ENCODE measurements around the gene NXPH1. TPM values are rescaled to one million over a fixed set of nuclear protein-coding genes. Genes with fewer than 3 reads are reported as not detected.

Gene NXPH1
- total and polyA plus RNA-seq, 9 of the 15 experiments (the other 6 are each of a cell fraction or from before 2014, with no cell fraction given) = 0.16 TPM; not detected in 8

DNA sequence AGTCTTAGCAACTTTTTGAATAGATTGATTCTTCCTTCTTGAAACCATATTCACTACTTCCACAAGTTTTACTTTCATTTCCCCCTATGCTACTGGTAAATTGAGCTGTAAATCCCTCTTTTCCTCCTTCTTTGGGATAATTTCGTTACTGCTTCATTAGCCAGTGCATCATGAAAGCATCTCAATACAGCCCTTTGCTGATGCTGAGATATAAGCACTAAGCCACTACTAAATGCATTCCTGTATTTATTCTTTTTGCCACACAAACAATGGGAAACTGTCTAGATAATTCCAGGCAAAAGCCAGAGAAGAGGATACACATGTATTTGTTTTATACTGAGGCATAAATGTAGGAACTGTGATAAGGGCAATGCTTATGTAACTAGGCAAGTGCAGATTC is 313.9 kb downstream of the NXPH1 start:
- H3K27me3 ChIP-seq (ENCODE audit: control insufficient read depth in 2 of 2, insufficient read depth in 2 of 2, low read length in 2 of 2) = no peaks in the 10 kb centered on the region
- WGBS (ENCODE audit: insufficient coverage, low coverage, missing lambda C conversion rate) = 0% methylated on average over 1 of the region's 1 CpG
- H3K27ac ChIP-seq (ENCODE audit: extremely low read depth, low read depth, low read length) = no peak overlapping the region
- H3K9me3 ChIP-seq (replicated peaks; ENCODE audit: control insufficient read depth, insufficient read depth, low read depth, low read length) = no peaks in the 10 kb centered on the region
- H3K9ac ChIP-seq (ENCODE audit: insufficient read depth in 1 of 2, low read depth in 2 of 2, low read length in 2 of 2) = no peak overlapping the region
- H3K36me3 ChIP-seq (ENCODE audit: control insufficient read depth, insufficient read depth, low read length) = no peaks in the 10 kb centered on the region
- no peaks in the 10 kb centered on the region for H3K9me1 ChIP-seq (ENCODE audit: control insufficient read depth, insufficient read depth, low read length)
- ChIA-PET CTCF (ENCODE audit: low intra/inter-chr PET ratio) (no interaction called here), POLR2A (no interaction called here)
- intact Hi-C loops (cut with micrococcal nuclease) = no loop called here
- no peaks in the 10 kb centered on the region for H3K79me2 ChIP-seq (ENCODE audit: control insufficient read depth, insufficient read depth, low read length)
- TF ChIP-seq ZBTB17 (CRISPR knock-in tag; IDR thresholded peaks at IDR 0.05) (no peak), FOXJ2 (tag; IDR thresholded peaks at IDR 0.05) (no peak), DDX20 (tag; IDR thresholded peaks at IDR 0.05; ENCODE audit: low read depth) (no peak), CREB3L1 (IDR thresholded peaks at IDR 0.05; ENCODE audit: borderline replicate concordance, low read depth) (no peak), E2F4 (CRISPR knock-in tag; IDR thresholded peaks at IDR 0.05; ENCODE audit: low read depth) (no peak), CBFA2T2 (conservative IDR thresholded peaks at IDR 0.05) (no peak), KAT8 (IDR thresholded peaks at IDR 0.05; ENCODE audit: low read depth) (no peak), ATF2 (CRISPR knock-in tag; IDR thresholded peaks at IDR 0.05) (no peak), TGIF2 (CRISPR knock-in tag; IDR thresholded peaks at IDR 0.05) (no peak), JUN (IDR thresholded peaks at IDR 0.05; ENCODE audit: borderline replicate concordance, low read depth, low read length) (no peak), JUN (CRISPR knock-in tag; IDR thresholded peaks at IDR 0.05; ENCODE audit: borderline replicate concordance) (no peak), ILF3 (IDR thresholded peaks at IDR 0.05; ENCODE audit: borderline replicate concordance) (no peak), EZH2 (IDR thresholded peaks at IDR 0.05; ENCODE audit: borderline replicate concordance, low read depth, low read length) (no peak), ZBTB49 (CRISPR knock-in tag; IDR thresholded peaks at IDR 0.05; ENCODE audit: borderline replicate concordance) (no peak), MBD2 (IDR thresholded peaks at IDR 0.05; ENCODE audit: borderline replicate concordance, low read depth) (no peak)
- TF ChIP-seq, protein P1, sequence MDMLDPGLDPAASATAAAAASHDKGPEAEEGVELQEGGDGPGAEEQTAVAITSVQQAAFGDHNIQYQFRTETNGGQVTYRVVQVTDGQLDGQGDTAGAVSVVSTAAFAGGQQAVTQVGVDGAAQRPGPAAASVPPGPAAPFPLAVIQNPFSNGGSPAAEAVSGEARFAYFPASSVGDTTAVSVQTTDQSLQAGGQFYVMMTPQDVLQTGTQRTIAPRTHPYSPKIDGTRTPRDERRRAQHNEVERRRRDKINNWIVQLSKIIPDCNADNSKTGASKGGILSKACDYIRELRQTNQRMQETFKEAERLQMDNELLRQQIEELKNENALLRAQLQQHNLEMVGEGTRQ (CRISPR knock-in tag; IDR thresholded peaks at IDR 0.05) = no peak
- peaks cover 4 to 17% of the 10 kb centered on the region in 2 experiments for H3K4me1 ChIP-seq (replicated peaks in 1 of 2; ENCODE audit: control insufficient read depth in 2 of 2, insufficient read depth in 2 of 2, low read length in 2 of 2)
- in situ Hi-C loops (cut with MboI) = no loop called here
- no TSS peak for BruUV-seq (replicated peaks)
- DNase-seq (ENCODE audit: extremely low read depth in 1 of 4, low spot score in 3 of 4) (no peak), FAIRE-seq (no peak), ATAC-seq (no peak)
- peak overlapping the region; percentile 42; the same call in 1 of the 2 replicates for H2AFZ ChIP-seq (ENCODE audit: low read depth, low read length)
- no peak overlapping the region for H3K4me2 ChIP-seq (ENCODE audit: insufficient read depth, low read length)
- no peaks in the 10 kb centered on the region for H4K20me1 ChIP-seq (replicated peaks; ENCODE audit: control insufficient read depth, insufficient read depth, low read length)
- H3K4me3 ChIP-seq = no peak overlapping the region
